GM12878 (cell line): ENCODE measurements around the gene ATRNL1. TPM values are rescaled to one million over a fixed set of nuclear protein-coding genes. Genes with fewer than 3 reads are reported as not detected.

ENCODE experiments used
- ATAC-seq: fragments of 200-7000 bp; cut with Tn5 transposase; 3 replicates; pipeline ENCODE4 v1.9.1; 2020; ENCODE audit warnings: mild to moderate bottlenecking, moderate library complexity
- BruUV-seq: library from RNA; stranded (reverse); fragments of 400-500 nt; replicated peaks from 2 replicates; lab custom pipeline; 2021; lab: Mats Ljungman, UMichigan
- CTCF ChIA-PET: fragments of 300-600 bp; sonication (Branson Sonifier 250); formaldehyde crosslinking; extraction: SDS; loops from one replicate; lab custom pipeline; 2021; ENCODE audit warnings: inconsistent platforms; lab: Yijun Ruan, JAX
- POLR2A ChIA-PET: fragments of 350-600 bp; formaldehyde crosslinking; extraction: SDS; loops from one replicate; lab custom pipeline; 2021; ENCODE audit warnings: inconsistent platforms; lab: Charles Lee
- RAD21 ChIA-PET: fragments of 300-600 bp; sonication (Branson Sonifier 250); formaldehyde crosslinking; loops from one replicate; lab custom pipeline; 2023; ENCODE audit warnings: antibody characterized with exemption; ENCODE audit not compliant: unreplicated experiment; lab: Charles Lee
- SMC1A ChIA-PET: fragments of 300-600 bp; sonication (Branson Sonifier 250); formaldehyde crosslinking; loops from one replicate; lab custom pipeline; 2023; ENCODE audit not compliant: unreplicated experiment, uncharacterized antibody; lab: Charles Lee
- DNase-seq: peaks from one replicate; pipeline ENCODE4 v3.0.0-alpha.2; 2011; ENCODE audit warnings: low read depth, low spot score
- FAIRE-seq: peaks from 3 replicates; lab custom pipeline; 2011; peaks lifted over from hg19 to GRCh38; lab: Jason Lieb, UNC
- H2AFZ ChIP-seq: 2 replicates; pipeline ENCODE4 v1.6.0; 2011; ENCODE audit warnings: low read depth, low read length, control low read depth; ENCODE audit not compliant: control insufficient read depth
- H3K27ac ChIP-seq: 2 replicates; pipeline ENCODE4 v1.5.1; 2011; ENCODE audit warnings: control low read depth; ENCODE audit not compliant: control insufficient read depth, insufficient read depth
- H3K27me3 ChIP-seq, 2 experiments: replicated peaks in 1 of 2; 2 replicates each; pipeline versions ENCODE4 v1.6.0 to v1.6.1; 2011; ENCODE audit warnings: low read length in 1 of 2; ENCODE audit not compliant: control insufficient read depth in 2 of 2, insufficient read depth in 2 of 2
- H3K36me3 ChIP-seq, 2 experiments: 2 replicates each; pipeline ENCODE4 v1.5.1; 2011; ENCODE audit warnings: low read length in 1 of 2; ENCODE audit not compliant: control insufficient read depth in 2 of 2, insufficient read depth in 2 of 2
- H3K4me1 ChIP-seq: 2 replicates; pipeline ENCODE4 v1.6.1; 2011; ENCODE audit warnings: mild to moderate bottlenecking, low read length, moderate library complexity, mixed read lengths; ENCODE audit not compliant: control insufficient read depth, insufficient read depth
- H3K4me2 ChIP-seq: 2 replicates; pipeline ENCODE4 v1.6.0; 2011; ENCODE audit warnings: control low read depth; ENCODE audit not compliant: control insufficient read depth, insufficient read depth
- H3K4me3 ChIP-seq: fragments of 200-600 bp; sonication (generic); 2 replicates; pipeline ENCODE4 v1.5.1; 2016
- H3K79me2 ChIP-seq: 2 replicates; pipeline ENCODE4 v1.6.0; 2011; ENCODE audit warnings: low read length; ENCODE audit not compliant: control insufficient read depth, insufficient read depth
- H3K9ac ChIP-seq: 2 replicates; pipeline ENCODE4 v1.8.0; 2011; ENCODE audit warnings: low read length, control low read depth, mixed read lengths; ENCODE audit not compliant: control insufficient read depth, insufficient read depth
- H3K9me3 ChIP-seq: replicated peaks from 3 replicates; pipeline ENCODE4 v1.5.1; 2011; ENCODE audit warnings: mild to moderate bottlenecking, low read length; ENCODE audit not compliant: control insufficient read depth, insufficient read depth
- H4K20me1 ChIP-seq: 2 replicates; pipeline ENCODE4 v1.6.0; 2011; ENCODE audit not compliant: control insufficient read depth, insufficient read depth
- CREB1 ChIP-seq: IDR thresholded peaks from 2 replicates; pipeline ENCODE4 v1.6.1; 2012; ENCODE audit warnings: low read depth, mild to moderate bottlenecking, inconsistent platforms
- MYB ChIP-seq: fragments of 150-350 bp; IDR thresholded peaks from 2 replicates; pipeline ENCODE4 v1.6.1; 2014; ENCODE audit warnings: mild to moderate bottlenecking, low read depth, low read length, borderline replicate concordance
- POLR2AphosphoS2 ChIP-seq: IDR thresholded peaks from 2 replicates; pipeline ENCODE4 v1.6.1; 2011; ENCODE audit warnings: low read depth, mild to moderate bottlenecking, low read length, improper control_type of control experiment, moderate library complexity
- RCOR1 ChIP-seq: conservative IDR thresholded peaks from 2 replicates; pipeline ENCODE4 v1.6.1; 2012; ENCODE audit warnings: low read depth, low read length, improper control_type of control experiment
- SMAD1 ChIP-seq: fragments of 450-650 bp; IDR thresholded peaks from 2 replicates; pipeline ENCODE4 v1.6.1; 2018; ENCODE audit warnings: mild to moderate bottlenecking, low read depth; ENCODE audit not compliant: partially characterized antibody
- ZSCAN29 ChIP-seq: fragments of 450-650 bp; IDR thresholded peaks from 2 replicates; pipeline ENCODE4 v1.6.1; 2017; ENCODE audit warnings: mild to moderate bottlenecking, moderate library complexity
- WGBS: methylation state at CpG from one replicate; pipeline ENCODE4 v1.1.6; 2016; ENCODE audit warnings: low lambda C conversion rate; ENCODE audit not compliant: insufficient replicate concordance, insufficient coverage; ENCODE audit errors: missing lambda C conversion rate; 5-methylcytosine and 5-hydroxymethylcytosine counted together
- in situ Hi-C: fragments of 300-500 bp; cut with MboI; formaldehyde crosslinking; loops from 9 replicates; pipeline ENCODE4 v1.14.3; 2018; ENCODE audit warnings: mixed read lengths
- intact Hi-C: fragments of 100-400 bp; cut with micrococcal nuclease; formaldehyde crosslinking; loops from one replicate; pipeline ENCODE4 v1.14.2; 2022; ENCODE audit not compliant: unreplicated experiment
- polyA plus RNA-seq, 11 experiments: library from polyadenylated mRNA; depleted of rRNA in 4 of 11; unstranded in 6 of 11; stranded (reverse) in 5 of 11; fragments of >200 nt; fragmentation: Nextera tagmentation in 4 of 11; fragmentation: Illumina TruSeq in 1 of 11; extraction: Ambion mirVana in 4 of 11; extraction: Trizol in 1 of 11; gene quantifications; 1 replicate in 1 of 11; 2 replicates in 10 of 11; pipeline versions ENCODE4 v1.2.1 to v1.2.3, GENCODE V29; 2011 to 2016; ENCODE audit warnings: inconsistent platforms in 2 of 11, missing spikeins in 2 of 11, low read depth in 1 of 11
- total RNA-seq, 4 experiments: library from RNA; depleted of rRNA in 3 of 4; stranded (reverse); fragments of >200 nt in 3 of 4; fragmentation: Illumina TruSeq in 1 of 4; extraction: Trizol in 1 of 4; gene quantifications; 2 replicates each; pipeline versions ENCODE4 v1.2.1 to v1.2.3, GENCODE V29; 2013 to 2021
- TF ChIP-seq, protein P1 (sequence below): fragments of 150-350 bp; IDR thresholded peaks from 2 replicates; pipeline ENCODE4 v1.6.1; 2014; ENCODE audit warnings: mild to moderate bottlenecking, low read depth, low read length

The ATRNL1 gene
- total and polyA plus RNA-seq, 10 of the 15 experiments (the other 5 are each of a cell fraction or from before 2014, with no cell fraction given): 0.03 to 1.4 (median 0.34) TPM

- H3K27ac ChIP-seq: no peak overlapping the region
- H3K9me3 ChIP-seq: no peaks in the 10 kb centered on the region
- no peak overlapping the region for H3K4me2 ChIP-seq
- no peak for ATAC-seq
- H3K9ac ChIP-seq: no peak overlapping the region
- in situ Hi-C loops: no loop called here
- DNase-seq: no peak
- BruUV-seq: no TSS peak
- ChIA-PET POLR2A (no interaction called here), SMC1A (no interaction called here), CTCF (no interaction called here), RAD21 (no interaction called here)
- H4K20me1 ChIP-seq: no peaks in the 10 kb centered on the region
- TF ChIP-seq SMAD1: no peak
- no peak for TF ChIP-seq CREB1
- no peak for TF ChIP-seq ZSCAN29
- no peak for TF ChIP-seq RCOR1
- TF ChIP-seq MYB: no peak
- no peak for TF ChIP-seq POLR2AphosphoS2
- TF ChIP-seq, protein P1, sequence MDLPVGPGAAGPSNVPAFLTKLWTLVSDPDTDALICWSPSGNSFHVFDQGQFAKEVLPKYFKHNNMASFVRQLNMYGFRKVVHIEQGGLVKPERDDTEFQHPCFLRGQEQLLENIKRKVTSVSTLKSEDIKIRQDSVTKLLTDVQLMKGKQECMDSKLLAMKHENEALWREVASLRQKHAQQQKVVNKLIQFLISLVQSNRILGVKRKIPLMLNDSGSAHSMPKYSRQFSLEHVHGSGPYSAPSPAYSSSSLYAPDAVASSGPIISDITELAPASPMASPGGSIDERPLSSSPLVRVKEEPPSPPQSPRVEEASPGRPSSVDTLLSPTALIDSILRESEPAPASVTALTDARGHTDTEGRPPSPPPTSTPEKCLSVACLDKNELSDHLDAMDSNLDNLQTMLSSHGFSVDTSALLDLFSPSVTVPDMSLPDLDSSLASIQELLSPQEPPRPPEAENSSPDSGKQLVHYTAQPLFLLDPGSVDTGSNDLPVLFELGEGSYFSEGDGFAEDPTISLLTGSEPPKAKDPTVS: no peak
- no peaks in the 10 kb centered on the region for H3K79me2 ChIP-seq
- no peak overlapping the region for H2AFZ ChIP-seq
- H3K4me1 ChIP-seq: no peaks in the 10 kb centered on the region
- FAIRE-seq: no peak
- no peak overlapping the region for H3K4me3 ChIP-seq
- no peaks in the 10 kb centered on the region for H3K27me3 ChIP-seq
- intact Hi-C loops: no loop called here
- no peaks in the 10 kb centered on the region for H3K36me3 ChIP-seq
- WGBS: 2% methylated on average over 2 of the region's 2 CpGs
Measured at GRCh38 chr10:115998301-115998700, 905.1 kb downstream of the ATRNL1 start.

Other genes with a start within 250 kb of the ATRNL1 start
- gene TRUB1, start 155.2 kb upstream of the ATRNL1 start, total RNA-seq (2014; rRNA removed): 15.7 and 17.9 TPM in 2 replicates
- 19.4 and 20.3 TPM in 2 replicates for gene TRUB1, start 155.2 kb upstream of the ATRNL1 start, total RNA-seq (2014; rRNA removed; fragmentation: Illumina TruSeq; extraction: Trizol)
- 15.8 and 15.9 TPM in 2 replicates for gene TRUB1, start 155.2 kb upstream of the ATRNL1 start, total RNA-seq (2021)
- 16.1 and 29.9 TPM in 2 replicates for gene TRUB1, start 155.2 kb upstream of the ATRNL1 start, polyA plus RNA-seq (2011; rRNA removed)
- 17.0 and 22.7 TPM in 2 replicates for gene TRUB1, start 155.2 kb upstream of the ATRNL1 start, polyA plus RNA-seq (2014; fragmentation: Illumina TruSeq; extraction: Trizol)
- 10 to 100 TPM in 1 of 2 experiments, 1 to 10 TPM in 1; 8.1 to 10.4 TPM for gene TRUB1, start 155.2 kb upstream of the ATRNL1 start, polyA plus RNA-seq (2014; fragmentation: Nextera tagmentation; extraction: Ambion mirVana)
- 11.1 and 12.4 TPM in 2 replicates for gene TRUB1, start 155.2 kb upstream of the ATRNL1 start, polyA plus RNA-seq (2014; rRNA removed)
- gene TRUB1, start 155.2 kb upstream of the ATRNL1 start, polyA plus RNA-seq (2016; fragmentation: Nextera tagmentation; extraction: Ambion mirVana): 10 to 100 TPM; 22.9 to 24.0 TPM